Fibroblast of lung (primary cell): ENCODE measurements around the gene ZNF888.

ENCODE experiments used
- EZH2 ChIP-seq: IDR thresholded peaks from 2 replicates; pipeline ENCODE4 v1.5.1; 2012; ENCODE audit warnings: low read length, control low read depth, mild to moderate bottlenecking; ENCODE audit errors: missing control alignments
- TF ChIP-seq, protein P1 (sequence below), 2 donors: IDR thresholded peaks in 1 of 2; conservative IDR thresholded peaks in 1 of 2; 1 replicate in 1 of 2; 2 replicates in 1 of 2; pipeline ENCODE4 v1.5.1; 2011 to 2012; ENCODE audit warnings: low read length in 2 of 2, control low read depth in 1 of 2, inconsistent platforms in 1 of 2, low read depth in 1 of 2, mild to moderate bottlenecking in 1 of 2

DNA sequence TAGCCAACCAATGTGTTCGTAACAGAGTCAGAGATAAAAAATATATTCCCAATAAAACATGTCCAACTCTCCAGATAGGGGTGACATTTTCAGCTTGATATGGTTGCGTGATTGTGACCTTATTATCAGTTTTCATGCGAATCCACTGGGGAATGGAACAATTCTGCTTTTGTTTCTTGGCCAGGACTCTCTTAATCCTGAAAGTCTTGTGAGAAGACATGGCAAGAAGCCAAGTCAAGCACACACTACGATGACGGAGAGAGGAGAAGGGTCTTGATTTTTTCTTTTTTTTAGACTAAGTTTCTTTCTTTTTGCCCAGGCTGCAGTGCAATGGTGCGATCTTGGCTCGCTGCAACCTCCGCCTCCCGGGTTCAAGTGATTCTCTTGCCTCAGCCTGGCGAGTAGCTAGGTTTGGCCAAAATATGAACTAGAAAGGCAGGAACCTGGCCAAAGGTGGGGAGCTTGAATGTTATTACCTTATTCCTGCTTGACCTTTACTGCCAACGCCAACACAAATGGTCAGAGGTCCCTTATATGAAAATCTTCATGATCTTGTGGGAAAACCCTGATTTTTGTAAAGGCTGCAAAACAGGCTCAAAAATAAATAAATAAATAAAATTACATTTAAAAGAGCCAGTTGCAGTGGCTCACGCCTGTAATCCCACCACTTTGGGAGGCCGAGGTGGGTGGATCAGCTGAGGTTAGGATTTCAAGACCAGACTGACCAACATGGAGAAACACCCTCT lies 25.0 kb upstream of the ZNF888 start:
- TF ChIP-seq, protein P1, sequence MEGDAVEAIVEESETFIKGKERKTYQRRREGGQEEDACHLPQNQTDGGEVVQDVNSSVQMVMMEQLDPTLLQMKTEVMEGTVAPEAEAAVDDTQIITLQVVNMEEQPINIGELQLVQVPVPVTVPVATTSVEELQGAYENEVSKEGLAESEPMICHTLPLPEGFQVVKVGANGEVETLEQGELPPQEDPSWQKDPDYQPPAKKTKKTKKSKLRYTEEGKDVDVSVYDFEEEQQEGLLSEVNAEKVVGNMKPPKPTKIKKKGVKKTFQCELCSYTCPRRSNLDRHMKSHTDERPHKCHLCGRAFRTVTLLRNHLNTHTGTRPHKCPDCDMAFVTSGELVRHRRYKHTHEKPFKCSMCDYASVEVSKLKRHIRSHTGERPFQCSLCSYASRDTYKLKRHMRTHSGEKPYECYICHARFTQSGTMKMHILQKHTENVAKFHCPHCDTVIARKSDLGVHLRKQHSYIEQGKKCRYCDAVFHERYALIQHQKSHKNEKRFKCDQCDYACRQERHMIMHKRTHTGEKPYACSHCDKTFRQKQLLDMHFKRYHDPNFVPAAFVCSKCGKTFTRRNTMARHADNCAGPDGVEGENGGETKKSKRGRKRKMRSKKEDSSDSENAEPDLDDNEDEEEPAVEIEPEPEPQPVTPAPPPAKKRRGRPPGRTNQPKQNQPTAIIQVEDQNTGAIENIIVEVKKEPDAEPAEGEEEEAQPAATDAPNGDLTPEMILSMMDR (conservative IDR thresholded peaks at IDR 0.05 in 1 of 2, IDR thresholded peaks at IDR 0.05 in 1 of 2; ENCODE audit: low read depth in 1 of 2, low read length in 2 of 2): no peak
- TF ChIP-seq EZH2: no peak
